Gastrocnemius medialis (tissue), 4 donors: ENCODE results near the gene TRPC3. TPM values are rescaled to one million over a fixed set of nuclear protein-coding genes. Genes with fewer than 3 reads are reported as not detected.

Experiments used
- ATAC-seq, 2 donors: fragments of 150-250 bp; one replicate each; pipeline ENCODE4 v1.9.1; 2016
- DNase-seq, 2 donors: peaks; one replicate each; pipeline ENCODE4 v3.0.0-alpha.2; 2019
- H3K27ac ChIP-seq, 4 donors: fragments of 200-600 bp; sonication (generic); 1 replicate in 1 of 4; 2 replicates in 3 of 4; pipeline ENCODE4 v1.5.1; 2016 to 2018; ENCODE audit warnings: mild to moderate bottlenecking in 2 of 4, moderate library complexity in 1 of 4
- H3K27me3 ChIP-seq, 3 donors: fragments of 200-600 bp; sonication (generic) in 2 of 3; 1 replicate in 1 of 3; 2 replicates in 2 of 3; pipeline versions ENCODE4 v1.5.1 to v1.6.0; 2016 to 2019; ENCODE audit warnings: mild to moderate bottlenecking in 1 of 3, moderate library complexity in 1 of 3
- H3K36me3 ChIP-seq, 2 donors: fragments of 200-600 bp; sonication (generic) in 1 of 2; one replicate each; pipeline ENCODE4 v1.5.1; 2017 to 2018
- H3K4me1 ChIP-seq, 2 donors: fragments of 200-600 bp; sonication (generic) in 1 of 2; one replicate each; pipeline ENCODE4 v1.5.1; 2016 to 2017; ENCODE audit warnings: mild to moderate bottlenecking in 2 of 2
- H3K4me3 ChIP-seq, 4 donors: fragments of 200-600 bp; sonication (generic) in 3 of 4; 1 replicate in 1 of 4; 2 replicates in 3 of 4; pipeline ENCODE4 v1.5.1; 2016 to 2019; ENCODE audit warnings: mild to moderate bottlenecking in 2 of 4
- H3K9me3 ChIP-seq, 3 donors: fragments of 200-600 bp; sonication (generic) in 2 of 3; 1 replicate in 1 of 3; 2 replicates in 2 of 3; pipeline ENCODE4 v1.5.1; 2016 to 2019
- CTCF ChIP-seq, 5 experiments: fragments of 450-650 bp in 3 of 5; fragments of 200-600 bp in 2 of 5; sonication (generic) in 2 of 5; IDR thresholded peaks in 4 of 5; conservative IDR thresholded peaks in 1 of 5; 1 replicate in 4 of 5; 2 replicates in 1 of 5; pipeline ENCODE4 v1.5.1; 2016 to 2019; ENCODE audit warnings: antibody characterized with exemption in 5 of 5, mild to moderate bottlenecking in 3 of 5, moderate library complexity in 3 of 5
- POLR2A ChIP-seq, 2 donors: fragments of 450-650 bp; IDR thresholded peaks; one replicate each; pipeline ENCODE4 v1.6.1; 2017; ENCODE audit warnings: antibody characterized with exemption in 2 of 2, mild to moderate bottlenecking in 2 of 2, moderate library complexity in 2 of 2
- in situ Hi-C, 4 donors: fragments of 200-750 bp; cut with MboI; loops; one replicate each; pipeline versions ENCODE4 v1.15.0 to v1.8.0; 2017; ENCODE audit warnings: low sequenced_read_pairs in 4 of 4
- intact Hi-C: fragments of 100-400 bp; cut with DNase I; formaldehyde crosslinking; loops from one replicate; pipeline ENCODE4 v1.15.1; 2023; ENCODE audit warnings: low total_unique reads
- total RNA-seq, 4 donors: library from RNA; depleted of rRNA; stranded (reverse); fragments of >200 nt; gene quantifications; one replicate each; pipeline versions ENCODE4 v1.1.0 to v1.2.3, GENCODE V29; 2016

Gene TRPC3
- total RNA-seq, 4 donors from 2014 or later, result 0.09 TPM; not detected in 3

DNA sequence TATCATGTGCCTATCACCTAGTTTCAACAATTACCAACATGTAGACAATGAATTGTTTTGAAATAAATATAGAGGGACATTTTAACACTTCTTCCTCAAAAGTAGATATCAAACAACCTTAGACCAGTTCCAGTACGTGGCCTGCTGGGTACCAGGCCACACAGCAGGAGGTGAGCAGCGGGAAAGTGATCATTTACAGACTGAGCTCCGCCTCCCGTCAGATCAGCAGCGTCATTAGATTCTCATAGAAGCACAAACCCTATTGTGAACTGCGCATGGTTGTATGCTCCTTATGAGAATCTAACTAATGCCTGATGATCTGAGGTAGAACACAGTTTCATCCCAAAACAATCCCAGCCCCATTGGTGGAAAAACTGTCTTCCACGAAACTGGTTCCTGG lies 88.1 kb downstream of the TRPC3 start:
- in situ Hi-C loops, result no loop called here
- ATAC-seq (no peak), DNase-seq (no peak)
- intact Hi-C loops, result no loop called here
- TF ChIP-seq CTCF (IDR thresholded peaks at IDR 0.05 in 4 of 5, conservative IDR thresholded peaks at IDR 0.05 in 1 of 5) (no peak), POLR2A (IDR thresholded peaks at IDR 0.05) (no peak)
- peaks cover 0 to 46% of the 10 kb centered on the region in 2 donors for H3K36me3 ChIP-seq
- no peak overlapping the region for H3K27ac ChIP-seq
- no peaks in the 10 kb centered on the region for H3K27me3 ChIP-seq
- no peaks in the 10 kb centered on the region for H3K4me1 ChIP-seq
- H3K4me3 ChIP-seq, result no peak overlapping the region
- no peaks in the 10 kb centered on the region for H3K9me3 ChIP-seq

DNA sequence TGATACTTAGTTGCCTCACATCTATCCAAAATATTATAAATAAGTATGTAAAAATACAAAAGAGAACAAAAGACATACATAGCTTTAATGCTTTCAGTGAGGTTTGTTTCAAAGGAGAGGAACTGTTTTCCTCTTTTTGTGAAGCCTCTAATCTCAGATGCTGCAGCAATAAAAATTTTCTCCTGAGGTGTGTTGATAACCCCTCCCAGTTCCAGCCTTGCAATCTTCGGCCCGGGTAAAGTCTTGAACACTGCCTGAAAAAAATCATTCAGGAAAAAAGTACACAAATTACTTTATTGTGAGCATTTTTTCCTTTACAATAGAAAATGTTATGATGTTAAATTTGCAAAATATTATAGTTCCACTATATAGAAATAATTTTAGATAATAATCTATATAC lies 90.4 kb downstream of the TRPC3 start:
- DNase-seq (no peak), ATAC-seq (no peak)
- no peak overlapping the region for H3K4me3 ChIP-seq
- H3K4me1 ChIP-seq, result no peaks in the 10 kb centered on the region
- H3K27ac ChIP-seq, result no peak overlapping the region
- H3K36me3 ChIP-seq, result peaks cover 0 to 37% of the 10 kb centered on the region in 2 donors
- in situ Hi-C loops, result no loop called here
- H3K27me3 ChIP-seq, result no peaks in the 10 kb centered on the region
- H3K9me3 ChIP-seq, result no peaks in the 10 kb centered on the region
- intact Hi-C loops, result no loop called here
- TF ChIP-seq POLR2A (IDR thresholded peaks at IDR 0.05), result no peak
- TF ChIP-seq CTCF (IDR thresholded peaks at IDR 0.05 in 4 of 5, conservative IDR thresholded peaks at IDR 0.05 in 1 of 5), result no peak

DNA sequence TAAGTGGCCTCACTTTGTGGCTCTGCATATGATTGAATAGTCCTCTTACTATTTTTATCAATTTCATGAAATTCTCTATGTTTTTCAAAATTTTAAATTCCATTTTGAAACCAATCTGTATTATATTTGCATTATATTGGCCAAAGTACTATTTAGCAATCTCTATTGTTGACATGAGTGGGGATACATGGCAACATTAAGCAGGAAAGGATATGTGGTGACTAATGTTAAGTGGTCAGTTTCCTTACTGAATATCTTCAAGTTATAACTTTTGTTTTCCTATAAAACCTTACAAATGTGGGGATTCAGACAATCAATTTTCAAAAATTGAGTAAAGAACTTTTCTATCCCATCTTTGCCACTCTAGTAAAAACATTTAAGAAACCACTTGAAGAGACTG lies 91.7 kb downstream of the TRPC3 start:
- no peak for ATAC-seq
- intact Hi-C loops, result no loop called here

GRCh38 chr4:121851354-121851753 lies 100.5 kb downstream of the TRPC3 start:
- Histone ChIP-seq H3K4me1 (no peaks in the 10 kb centered on the region), H3K27ac (no peak overlapping the region), H3K9me3 (no peaks in the 10 kb centered on the region), H3K4me3 (no peak overlapping the region), H3K27me3 (no peaks in the 10 kb centered on the region), H3K36me3 (peaks cover 0 to 26% of the 10 kb centered on the region in 2 donors)
- in situ Hi-C loops (no loop called here), intact Hi-C loops (no loop called here)
- TF ChIP-seq POLR2A (IDR thresholded peaks at IDR 0.05) (no peak), CTCF (IDR thresholded peaks at IDR 0.05 in 4 of 5, conservative IDR thresholded peaks at IDR 0.05 in 1 of 5) (no peak)
- DNase-seq (no peak), ATAC-seq (no peak)

More for the DNA sequence above, 91.7 kb downstream of the TRPC3 start:
- Histone ChIP-seq H3K36me3 (peaks cover 0 to 29% of the 10 kb centered on the region in 2 donors), H3K27ac (no peak overlapping the region), H3K4me1 (no peaks in the 10 kb centered on the region), H3K4me3 (no peak overlapping the region), H3K9me3 (no peaks in the 10 kb centered on the region), H3K27me3 (no peaks in the 10 kb centered on the region)
- in situ Hi-C loops, result no loop called here
- no peak for DNase-seq
- no peak for TF ChIP-seq POLR2A (IDR thresholded peaks at IDR 0.05)
- no peak for TF ChIP-seq CTCF (IDR thresholded peaks at IDR 0.05 in 4 of 5, conservative IDR thresholded peaks at IDR 0.05 in 1 of 5)

DNA sequence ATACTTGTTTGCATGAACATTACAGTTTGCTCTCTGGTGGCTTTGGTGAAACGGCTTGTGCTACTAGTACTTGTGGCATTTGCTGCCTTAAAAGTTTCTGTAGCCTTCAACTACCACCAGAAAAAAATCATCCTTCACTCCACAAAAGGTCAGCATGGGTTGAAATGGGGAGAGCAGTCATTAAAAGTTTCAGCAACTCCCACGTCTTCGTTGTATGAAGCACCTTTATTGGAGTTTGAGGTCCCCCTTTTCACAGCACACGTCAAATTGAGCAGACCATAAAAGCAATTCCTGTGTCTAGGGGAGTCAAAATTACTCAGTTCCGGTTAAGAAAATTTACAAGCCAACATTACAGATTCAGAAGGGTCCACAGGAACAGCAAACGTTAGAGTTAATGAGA lies 105.2 kb downstream of the TRPC3 start:
- TF ChIP-seq POLR2A (IDR thresholded peaks at IDR 0.05) (no peak), CTCF (IDR thresholded peaks at IDR 0.05 in 4 of 5, conservative IDR thresholded peaks at IDR 0.05 in 1 of 5) (no peak)
- ATAC-seq (no peak), DNase-seq (no peak)
- Histone ChIP-seq H3K9me3 (no peaks in the 10 kb centered on the region), H3K36me3 (peaks cover 0 to 46% of the 10 kb centered on the region in 2 donors), H3K27ac (no peak overlapping the region), H3K4me3 (no peak overlapping the region), H3K27me3 (no peaks in the 10 kb centered on the region), H3K4me1 (no peaks in the 10 kb centered on the region)
- intact Hi-C loops (no loop called here), in situ Hi-C loops (no loop called here)
